HepG2 (cell line): Measurements from ENCODE around the gene ARL5B. TPM values are rescaled to one million over a fixed set of nuclear protein-coding genes. Genes with fewer than 3 reads are reported as not detected.

ENCODE experiments used
- ELF4 ChIP-seq: sonication (generic); formaldehyde crosslinking; IDR thresholded peaks from 2 replicates; pipeline ENCODE4 v1.5.0; 2020; ENCODE audit warnings: missing genetic modification reagents, mild to moderate bottlenecking, moderate library complexity, borderline replicate concordance
- FOXA3 ChIP-seq: IDR thresholded peaks from 2 replicates; pipeline ENCODE4 v1.6.1; 2016; ENCODE audit warnings: missing genetic modification reagents, missing compliant biosample characterization
- FOXK1 ChIP-seq: sonication (generic); formaldehyde crosslinking; IDR thresholded peaks from 2 replicates; pipeline ENCODE4 v1.4.0; 2020; ENCODE audit warnings: low read depth, missing genetic modification reagents, borderline replicate concordance
- GATAD2A ChIP-seq: IDR thresholded peaks from 2 replicates; pipeline ENCODE4 v1.6.1; 2016
- HIVEP1 ChIP-seq: sonication (generic); formaldehyde crosslinking; IDR thresholded peaks from 2 replicates; pipeline ENCODE4 v1.4.0; 2020; ENCODE audit warnings: mild to moderate bottlenecking, missing genetic modification reagents
- NRL ChIP-seq: sonication (generic); formaldehyde crosslinking; IDR thresholded peaks from 2 replicates; pipeline ENCODE4 v1.5.0; 2020; ENCODE audit warnings: missing genetic modification reagents, mild to moderate bottlenecking, moderate library complexity, borderline replicate concordance
- PLSCR1 ChIP-seq: sonication (generic); formaldehyde crosslinking; IDR thresholded peaks from 2 replicates; pipeline ENCODE4 v1.5.0; 2020; ENCODE audit warnings: missing genetic modification reagents, mild to moderate bottlenecking, borderline replicate concordance
- THYN1 ChIP-seq: sonication (generic); formaldehyde crosslinking; IDR thresholded peaks from 2 replicates; pipeline ENCODE4 v1.8.1; 2023; ENCODE audit warnings: low read depth, mild to moderate bottlenecking, moderate library complexity, missing genetic modification reagents, borderline replicate concordance
- ZNF30 ChIP-seq: sonication (generic); formaldehyde crosslinking; IDR thresholded peaks from 2 replicates; pipeline ENCODE4 v1.5.0; 2020; ENCODE audit warnings: mild to moderate bottlenecking, missing genetic modification reagents
- ZNF441 ChIP-seq: sonication (generic); formaldehyde crosslinking; IDR thresholded peaks from 2 replicates; pipeline ENCODE4 v1.7.0; 2021; ENCODE audit warnings: missing genetic modification reagents, borderline replicate concordance
- ZNF510 ChIP-seq: sonication (generic); formaldehyde crosslinking; IDR thresholded peaks from 2 replicates; pipeline ENCODE4 v1.4.0; 2020; ENCODE audit warnings: low read depth, mild to moderate bottlenecking, missing genetic modification reagents
- ZNF639 ChIP-seq: conservative IDR thresholded peaks from 2 replicates; pipeline ENCODE4 v1.6.1; 2018; ENCODE audit warnings: missing genetic modification reagents
- ZNF724P ChIP-seq: sonication (generic); formaldehyde crosslinking; IDR thresholded peaks from 2 replicates; pipeline ENCODE4 v1.8.0; 2022; ENCODE audit warnings: missing genetic modification reagents, borderline replicate concordance
- ZNF746 ChIP-seq: sonication (generic); formaldehyde crosslinking; IDR thresholded peaks from 2 replicates; pipeline ENCODE4 v1.8.0; 2022; ENCODE audit warnings: mild to moderate bottlenecking, missing genetic modification reagents
- polyA plus RNA-seq, 8 experiments: library from polyadenylated mRNA; depleted of rRNA in 3 of 8; stranded (reverse) in 7 of 8; unstranded in 1 of 8; fragments of >200 nt; fragmentation: Illumina TruSeq in 4 of 8; extraction: Trizol in 4 of 8; gene quantifications; 2 replicates each; pipeline versions ENCODE4 v1.2.1 to v1.2.3, GENCODE V29; 2011 to 2016; ENCODE audit warnings: low read depth in 4 of 8, missing spikeins in 1 of 8, mixed read lengths in 1 of 8; ENCODE audit not compliant: insufficient read depth in 1 of 8
- total RNA-seq, 5 experiments: library from RNA; depleted of rRNA; stranded (reverse); fragments of >200 nt; fragmentation: Illumina TruSeq; extraction: Trizol; gene quantifications; 2 replicates each; pipeline ENCODE4 v1.2.3, GENCODE V29; 2016; ENCODE audit warnings: low read depth in 1 of 5
- TF ChIP-seq, protein P1 (sequence below): sonication (generic); formaldehyde crosslinking; conservative IDR thresholded peaks from 2 replicates; pipeline ENCODE4 v1.4.0; 2020; ENCODE audit warnings: mild to moderate bottlenecking, missing genetic modification reagents, moderate library complexity
- TF ChIP-seq, protein P2 (sequence below): sonication (generic); formaldehyde crosslinking; IDR thresholded peaks from 2 replicates; pipeline ENCODE4 v1.4.0; 2020; ENCODE audit warnings: low read depth, missing genetic modification reagents
- TF ChIP-seq, protein P3 (sequence below): sonication (generic); formaldehyde crosslinking; IDR thresholded peaks from 2 replicates; pipeline ENCODE4 v1.8.1; 2023; ENCODE audit warnings: mild to moderate bottlenecking, inconsistent platforms, moderate library complexity, missing genetic modification reagents, borderline replicate concordance

ARL5B gene
- total and polyA plus RNA-seq, 2 of the 13 experiments (the other 11 are each of a cell fraction or from before 2014, with no cell fraction given) = 26.6 to 32.7 TPM

GRCh38 chr10:18659125-18659818 lies at the start of gene ARL5B (continued):
- TF ChIP-seq FOXK1 (CRISPR knock-in tag) = peak; percentile 64; the same call in 1 of the 2 replicates
- no peak for TF ChIP-seq ZNF30
- TF ChIP-seq ZNF441 (CRISPR knock-in tag) = peak; percentile 74; the same call in 1 of the 2 replicates
- TF ChIP-seq ZNF510 = no peak
- peak; percentile 68; the same call in 1 of the 2 replicates for TF ChIP-seq NRL (CRISPR knock-in tag)
- TF ChIP-seq ZNF639 (CRISPR knock-in tag) = no peak; the same call in 1 of the 2 replicates
- TF ChIP-seq, protein P1, sequence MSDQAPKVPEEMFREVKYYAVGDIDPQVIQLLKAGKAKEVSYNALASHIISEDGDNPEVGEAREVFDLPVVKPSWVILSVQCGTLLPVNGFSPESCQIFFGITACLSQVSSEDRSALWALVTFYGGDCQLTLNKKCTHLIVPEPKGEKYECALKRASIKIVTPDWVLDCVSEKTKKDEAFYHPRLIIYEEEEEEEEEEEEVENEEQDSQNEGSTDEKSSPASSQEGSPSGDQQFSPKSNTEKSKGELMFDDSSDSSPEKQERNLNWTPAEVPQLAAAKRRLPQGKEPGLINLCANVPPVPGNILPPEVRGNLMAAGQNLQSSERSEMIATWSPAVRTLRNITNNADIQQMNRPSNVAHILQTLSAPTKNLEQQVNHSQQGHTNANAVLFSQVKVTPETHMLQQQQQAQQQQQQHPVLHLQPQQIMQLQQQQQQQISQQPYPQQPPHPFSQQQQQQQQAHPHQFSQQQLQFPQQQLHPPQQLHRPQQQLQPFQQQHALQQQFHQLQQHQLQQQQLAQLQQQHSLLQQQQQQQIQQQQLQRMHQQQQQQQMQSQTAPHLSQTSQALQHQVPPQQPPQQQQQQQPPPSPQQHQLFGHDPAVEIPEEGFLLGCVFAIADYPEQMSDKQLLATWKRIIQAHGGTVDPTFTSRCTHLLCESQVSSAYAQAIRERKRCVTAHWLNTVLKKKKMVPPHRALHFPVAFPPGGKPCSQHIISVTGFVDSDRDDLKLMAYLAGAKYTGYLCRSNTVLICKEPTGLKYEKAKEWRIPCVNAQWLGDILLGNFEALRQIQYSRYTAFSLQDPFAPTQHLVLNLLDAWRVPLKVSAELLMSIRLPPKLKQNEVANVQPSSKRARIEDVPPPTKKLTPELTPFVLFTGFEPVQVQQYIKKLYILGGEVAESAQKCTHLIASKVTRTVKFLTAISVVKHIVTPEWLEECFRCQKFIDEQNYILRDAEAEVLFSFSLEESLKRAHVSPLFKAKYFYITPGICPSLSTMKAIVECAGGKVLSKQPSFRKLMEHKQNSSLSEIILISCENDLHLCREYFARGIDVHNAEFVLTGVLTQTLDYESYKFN (CRISPR knock-in tag) = 0 out of 2 replicates have a peak, but pooled peaks have one; percentile 56
- TF ChIP-seq GATAD2A = peak; percentile 43; the same call in 1 of the 2 replicates
- TF ChIP-seq, protein P2, sequence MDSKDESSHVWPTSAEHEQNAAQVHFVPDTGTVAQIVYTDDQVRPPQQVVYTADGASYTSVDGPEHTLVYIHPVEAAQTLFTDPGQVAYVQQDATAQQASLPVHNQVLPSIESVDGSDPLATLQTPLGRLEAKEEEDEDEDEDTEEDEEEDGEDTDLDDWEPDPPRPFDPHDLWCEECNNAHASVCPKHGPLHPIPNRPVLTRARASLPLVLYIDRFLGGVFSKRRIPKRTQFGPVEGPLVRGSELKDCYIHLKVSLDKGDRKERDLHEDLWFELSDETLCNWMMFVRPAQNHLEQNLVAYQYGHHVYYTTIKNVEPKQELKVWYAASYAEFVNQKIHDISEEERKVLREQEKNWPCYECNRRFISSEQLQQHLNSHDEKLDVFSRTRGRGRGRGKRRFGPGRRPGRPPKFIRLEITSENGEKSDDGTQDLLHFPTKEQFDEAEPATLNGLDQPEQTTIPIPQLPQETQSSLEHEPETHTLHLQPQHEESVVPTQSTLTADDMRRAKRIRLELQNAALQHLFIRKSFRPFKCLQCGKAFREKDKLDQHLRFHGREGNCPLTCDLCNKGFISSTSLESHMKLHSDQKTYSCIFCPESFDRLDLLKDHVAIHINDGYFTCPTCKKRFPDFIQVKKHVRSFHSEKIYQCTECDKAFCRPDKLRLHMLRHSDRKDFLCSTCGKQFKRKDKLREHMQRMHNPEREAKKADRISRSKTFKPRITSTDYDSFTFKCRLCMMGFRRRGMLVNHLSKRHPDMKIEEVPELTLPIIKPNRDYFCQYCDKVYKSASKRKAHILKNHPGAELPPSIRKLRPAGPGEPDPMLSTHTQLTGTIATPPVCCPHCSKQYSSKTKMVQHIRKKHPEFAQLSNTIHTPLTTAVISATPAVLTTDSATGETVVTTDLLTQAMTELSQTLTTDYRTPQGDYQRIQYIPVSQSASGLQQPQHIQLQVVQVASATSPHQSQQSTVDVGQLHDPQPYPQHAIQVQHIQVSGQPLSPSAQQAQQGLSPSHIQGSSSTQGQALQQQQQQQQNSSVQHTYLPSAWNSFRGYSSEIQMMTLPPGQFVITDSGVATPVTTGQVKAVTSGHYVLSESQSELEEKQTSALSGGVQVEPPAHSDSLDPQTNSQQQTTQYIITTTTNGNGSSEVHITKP = peak; percentile 65; the same call in 1 of the 2 replicates
- TF ChIP-seq, protein P3, sequence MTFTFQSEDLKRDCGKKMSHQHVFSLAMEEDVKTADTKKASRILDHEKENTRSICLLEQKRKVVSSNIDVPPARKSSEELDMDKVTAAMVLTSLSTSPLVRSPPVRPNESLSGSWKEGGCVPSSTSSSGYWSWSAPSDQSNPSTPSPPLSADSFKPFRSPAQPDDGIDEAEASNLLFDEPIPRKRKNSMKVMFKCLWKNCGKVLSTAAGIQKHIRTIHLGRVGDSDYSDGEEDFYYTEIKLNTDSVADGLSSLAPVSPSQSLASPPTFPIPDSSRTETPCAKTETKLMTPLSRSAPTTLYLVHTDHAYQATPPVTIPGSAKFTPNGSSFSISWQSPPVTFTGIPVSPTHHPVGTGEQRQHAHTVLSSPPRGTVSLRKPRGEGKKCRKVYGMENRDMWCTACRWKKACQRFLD (CRISPR knock-in tag) = peak; percentile 46; the same call in 1 of the 2 replicates
- TF ChIP-seq ELF4 (CRISPR knock-in tag) = peak; percentile 69; the same call in 1 of the 2 replicates
- TF ChIP-seq ZNF724P (CRISPR knock-in tag) = peak; percentile 85
- no peak for TF ChIP-seq THYN1 (CRISPR knock-in tag)
- TF ChIP-seq PLSCR1 (CRISPR knock-in tag) = no peak
- TF ChIP-seq HIVEP1 (CRISPR knock-in tag) = peak; percentile 61; the same call in 1 of the 2 replicates
- no peak for TF ChIP-seq ZNF746 (CRISPR knock-in tag)
- peak; percentile 44 for TF ChIP-seq FOXA3
